HUES6 (cell line): ENCODE results near the gene ALPL.

ENCODE experiments used
- H3K27ac ChIP-seq: 2 replicates; pipeline ENCODE4 v1.7.0; 2013; ENCODE audit warnings: low read depth, mild to moderate bottlenecking, low read length, inconsistent platforms
- H3K27me3 ChIP-seq: 2 replicates; pipeline ENCODE4 v1.6.1; 2013; ENCODE audit warnings: low read length; ENCODE audit not compliant: control insufficient read depth, insufficient read depth
- H3K36me3 ChIP-seq: 2 replicates; pipeline ENCODE4 v1.6.1; 2013; ENCODE audit warnings: low read length; ENCODE audit not compliant: control insufficient read depth, insufficient read depth
- H3K4me1 ChIP-seq: 2 replicates; pipeline ENCODE4 v1.6.1; 2013; ENCODE audit warnings: low read length; ENCODE audit not compliant: control insufficient read depth, insufficient read depth
- H3K4me3 ChIP-seq: 2 replicates; pipeline ENCODE4 v1.5.1; 2013; ENCODE audit warnings: low read depth, low read length
- H3K9ac ChIP-seq: one replicate; pipeline ENCODE4 v1.6.1; 2013; ENCODE audit warnings: mild to moderate bottlenecking, low read length
- H3K9me3 ChIP-seq: 2 replicates; pipeline ENCODE4 v1.6.1; 2013; ENCODE audit warnings: low read depth, low read length; ENCODE audit not compliant: control insufficient read depth, insufficient read depth

ALPL gene

GRCh38 chr1:21543598-21543997 lies 34.4 kb downstream of the ALPL start:
- Histone ChIP-seq H3K4me3 (no peak overlapping the region), H3K36me3 (no peaks in the 10 kb centered on the region), H3K9ac (no peak overlapping the region), H3K9me3 (no peaks in the 10 kb centered on the region), H3K4me1 (peaks cover 31% of the 10 kb centered on the region; the same call in 1 of the 2 replicates), H3K27me3 (no peaks in the 10 kb centered on the region), H3K27ac (no peak overlapping the region)

- Histone ChIP-seq H3K27me3 (no peaks in the 10 kb centered on the region), H3K27ac (no peak overlapping the region), H3K9ac (no peak overlapping the region), H3K4me1 (peaks cover 26% of the 10 kb centered on the region; the same call in 1 of the 2 replicates), H3K4me3 (no peak overlapping the region), H3K36me3 (no peaks in the 10 kb centered on the region), H3K9me3 (no peaks in the 10 kb centered on the region)
Measured at GRCh38 chr1:21544095-21544494, 34.9 kb downstream of the ALPL start.

GRCh38 chr1:21546122-21546825 lies 37.1 kb downstream of the ALPL start:
- Histone ChIP-seq H3K9me3 (no peaks in the 10 kb centered on the region), H3K4me1 (peaks cover 26% of the 10 kb centered on the region)

GRCh38 chr1:21547876-21548275 lies 38.7 kb downstream of the ALPL start:
- H3K4me3 ChIP-seq = no peak overlapping the region
- H3K27me3 ChIP-seq = no peaks in the 10 kb centered on the region
- H3K9ac ChIP-seq = no peak overlapping the region
- no peak overlapping the region for H3K27ac ChIP-seq
- no peaks in the 10 kb centered on the region for H3K36me3 ChIP-seq
- peaks cover 29% of the 10 kb centered on the region for H3K4me1 ChIP-seq
- no peaks in the 10 kb centered on the region for H3K9me3 ChIP-seq

More at GRCh38 chr1:21546122-21546825, 37.1 kb downstream of the ALPL start:
- no peak overlapping the region for H3K27ac ChIP-seq
- no peaks in the 10 kb centered on the region for H3K36me3 ChIP-seq
- H3K9ac ChIP-seq = no peak overlapping the region
- H3K27me3 ChIP-seq = no peaks in the 10 kb centered on the region
- no peak overlapping the region for H3K4me3 ChIP-seq

GRCh38 chr1:21550097-21550496 lies 40.9 kb downstream of the ALPL start:
- no peak overlapping the region for H3K9ac ChIP-seq
- H3K36me3 ChIP-seq = no peaks in the 10 kb centered on the region
- no peaks in the 10 kb centered on the region for H3K9me3 ChIP-seq
- H3K4me3 ChIP-seq = no peak overlapping the region
- peaks cover 28% of the 10 kb centered on the region for H3K4me1 ChIP-seq
- no peak overlapping the region for H3K27ac ChIP-seq
- no peaks in the 10 kb centered on the region for H3K27me3 ChIP-seq

GRCh38 chr1:21550866-21551475 lies 41.7 kb downstream of the ALPL start:
- Histone ChIP-seq H3K9me3 (no peaks in the 10 kb centered on the region), H3K4me3 (no peak overlapping the region; the same call in 1 of the 2 replicates), H3K9ac (no peak overlapping the region), H3K27ac (no peak overlapping the region), H3K36me3 (no peaks in the 10 kb centered on the region), H3K27me3 (no peaks in the 10 kb centered on the region), H3K4me1 (peaks cover 28% of the 10 kb centered on the region)

GRCh38 chr1:21552715-21553114 lies 43.5 kb downstream of the ALPL start:
- H3K36me3 ChIP-seq = peaks cover 10% of the 10 kb centered on the region
- H3K9me3 ChIP-seq = no peaks in the 10 kb centered on the region
- H3K27me3 ChIP-seq = no peaks in the 10 kb centered on the region
- H3K9ac ChIP-seq = no peak overlapping the region
- peaks cover 27% of the 10 kb centered on the region for H3K4me1 ChIP-seq
- H3K4me3 ChIP-seq = no peak overlapping the region
- no peak overlapping the region for H3K27ac ChIP-seq

- no peaks in the 10 kb centered on the region for H3K9me3 ChIP-seq
- no peak overlapping the region for H3K27ac ChIP-seq
- no peak overlapping the region for H3K4me3 ChIP-seq
- peaks cover 10% of the 10 kb centered on the region for H3K36me3 ChIP-seq
- peaks cover 23% of the 10 kb centered on the region for H3K4me1 ChIP-seq
- H3K9ac ChIP-seq = no peak overlapping the region
- no peaks in the 10 kb centered on the region for H3K27me3 ChIP-seq
Measured at GRCh38 chr1:21553116-21553926, 44.1 kb downstream of the ALPL start.

- Histone ChIP-seq H3K27ac (no peak overlapping the region), H3K9ac (no peak overlapping the region), H3K27me3 (no peaks in the 10 kb centered on the region), H3K4me1 (no peaks in the 10 kb centered on the region; the same call in 1 of the 2 replicates), H3K9me3 (no peaks in the 10 kb centered on the region), H3K4me3 (no peak overlapping the region), H3K36me3 (peaks cover 36% of the 10 kb centered on the region)
Measured at GRCh38 chr1:21559788-21560567, 50.8 kb downstream of the ALPL start.

GRCh38 chr1:21560916-21561638 lies 51.9 kb downstream of the ALPL start:
- no peak overlapping the region for H3K9ac ChIP-seq
- H3K9me3 ChIP-seq = no peaks in the 10 kb centered on the region
- H3K4me3 ChIP-seq = no peak overlapping the region
- no peaks in the 10 kb centered on the region; the same call in 1 of the 2 replicates for H3K4me1 ChIP-seq
- no peak overlapping the region for H3K27ac ChIP-seq
- no peaks in the 10 kb centered on the region for H3K27me3 ChIP-seq
- peaks cover 36% of the 10 kb centered on the region for H3K36me3 ChIP-seq
